HepG2 (cell line): ENCODE data around the gene CNTN5. TPM values are rescaled to one million over a fixed set of nuclear protein-coding genes. Genes with fewer than 3 reads are reported as not detected.
A peak's percentile ranks its signal among the peaks of the same experiment; 100 is the strongest.

Experiments used
- ATAC-seq: fragments of 200-7000 bp; cut with Tn5 transposase; 3 replicates; pipeline ENCODE4 v1.9.1; 2020; ENCODE audit warnings: mild to moderate bottlenecking, moderate library complexity
- BruUV-seq: library from RNA; stranded (reverse); fragments of 400-500 nt; replicated peaks from 2 replicates; lab custom pipeline; 2021; lab: Mats Ljungman, UMichigan
- CTCF ChIA-PET: fragments of 300-600 bp; formaldehyde crosslinking; extraction: SDS; loops from one replicate; lab custom pipeline; 2021; ENCODE audit warnings: low total read pairs, inconsistent platforms, low intra/inter-chr PET ratio; lab: Yijun Ruan, JAX
- POLR2A ChIA-PET: fragments of 350-600 bp; sonication (Branson Sonifier 250); formaldehyde crosslinking; loops from one replicate; lab custom pipeline; 2020; ENCODE audit warnings: antibody characterized with exemption, inconsistent platforms; lab: Yijun Ruan, JAX
- DNase-seq: peaks from one replicate; pipeline ENCODE4 v3.0.0-alpha.2; 2015; ENCODE audit warnings: low spot score
- FAIRE-seq: peaks from 3 replicates; lab custom pipeline; 2011; peaks lifted over from hg19 to GRCh38; lab: Jason Lieb, UNC
- H2AFZ ChIP-seq: one replicate; pipeline ENCODE4 v1.6.1; 2011; ENCODE audit warnings: low read length, inconsistent platforms
- H3K27ac ChIP-seq: fragments of 300-600 bp; 3 replicates; pipeline ENCODE4 v1.8.0; 2011; ENCODE audit warnings: mixed run types, mild to moderate bottlenecking, mixed read lengths, low read length, inconsistent platforms; ENCODE audit not compliant: insufficient read depth; ENCODE audit errors: extremely low read length
- H3K27me3 ChIP-seq, 2 experiments: fragments of 200-600 bp in 1 of 2; 2 replicates in 1 of 2; 3 replicates in 1 of 2; pipeline versions ENCODE4 v1.6.0 to v1.8.0; 2011; ENCODE audit warnings: low read length in 2 of 2, mild to moderate bottlenecking in 2 of 2, moderate library complexity in 2 of 2, inconsistent platforms in 1 of 2; ENCODE audit not compliant: insufficient read depth in 2 of 2, control insufficient read depth in 1 of 2
- H3K36me3 ChIP-seq, 2 experiments: fragments of 200-600 bp in 1 of 2; replicated peaks in 1 of 2; 2 replicates in 1 of 2; 3 replicates in 1 of 2; pipeline versions ENCODE4 v1.5.1 to v1.8.0; 2011; ENCODE audit warnings: low read length in 2 of 2, inconsistent platforms in 1 of 2; ENCODE audit not compliant: insufficient read depth in 2 of 2, control insufficient read depth in 1 of 2
- H3K4me1 ChIP-seq: 2 replicates; pipeline ENCODE4 v1.5.1; 2012; ENCODE audit warnings: low read length, inconsistent platforms; ENCODE audit not compliant: insufficient read depth
- H3K4me2 ChIP-seq: 2 replicates; pipeline ENCODE4 v1.6.0; 2011; ENCODE audit warnings: low read depth, low read length, inconsistent platforms
- H3K4me3 ChIP-seq, 3 experiments: fragments of 200-600 bp in 1 of 3; sonication (generic), shearing (Covaris generic) in 1 of 3; replicated peaks in 1 of 3; 2 replicates each; pipeline ENCODE4 v1.5.1; 2011 to 2016; ENCODE audit warnings: low read length in 3 of 3, inconsistent platforms in 2 of 3, low read depth in 2 of 3, mild to moderate bottlenecking in 2 of 3, control low read depth in 1 of 3, mixed read lengths in 1 of 3; ENCODE audit not compliant: insufficient read depth in 1 of 3
- H3K79me2 ChIP-seq: one replicate; pipeline ENCODE4 v1.6.1; 2011; ENCODE audit warnings: low read length, inconsistent platforms; ENCODE audit not compliant: insufficient read depth
- H3K9ac ChIP-seq: 2 replicates; pipeline ENCODE4 v1.6.0; 2011; ENCODE audit warnings: mild to moderate bottlenecking, low read depth, low read length, inconsistent platforms; ENCODE audit not compliant: insufficient read depth
- H3K9me3 ChIP-seq: 2 replicates; pipeline ENCODE4 v1.5.1; 2012; ENCODE audit warnings: mild to moderate bottlenecking, low read length
- H4K20me1 ChIP-seq: 2 replicates; pipeline ENCODE4 v1.6.0; 2011; ENCODE audit warnings: inconsistent platforms, mild to moderate bottlenecking, low read length, moderate library complexity; ENCODE audit not compliant: insufficient read depth
- CTCF ChIP-seq: sonication (generic); formaldehyde crosslinking; IDR thresholded peaks from 2 replicates; pipeline ENCODE4 v1.5.0; 2020; ENCODE audit warnings: mild to moderate bottlenecking, missing genetic modification reagents, moderate library complexity
- HIVEP1 ChIP-seq: sonication (generic); formaldehyde crosslinking; IDR thresholded peaks from 2 replicates; pipeline ENCODE4 v1.4.0; 2020; ENCODE audit warnings: mild to moderate bottlenecking, missing genetic modification reagents
- KDM4B ChIP-seq: sonication (generic); formaldehyde crosslinking; IDR thresholded peaks from 2 replicates; pipeline ENCODE4 v1.4.0; 2020; ENCODE audit warnings: missing genetic modification reagents
- SETDB1 ChIP-seq: sonication (generic); formaldehyde crosslinking; IDR thresholded peaks from 2 replicates; pipeline ENCODE4 v1.5.1; 2020; ENCODE audit warnings: missing genetic modification reagents, mild to moderate bottlenecking, borderline replicate concordance
- STAG1 ChIP-seq: sonication (generic); formaldehyde crosslinking; IDR thresholded peaks from 2 replicates; pipeline ENCODE4 v1.4.0; 2020; ENCODE audit warnings: missing genetic modification reagents
- TCF7L2 ChIP-seq: IDR thresholded peaks from 2 replicates; pipeline ENCODE4 v1.6.1; 2011; ENCODE audit warnings: mild to moderate bottlenecking, low read depth, low read length, moderate library complexity
- THYN1 ChIP-seq: sonication (generic); formaldehyde crosslinking; IDR thresholded peaks from 2 replicates; pipeline ENCODE4 v1.8.1; 2023; ENCODE audit warnings: low read depth, mild to moderate bottlenecking, moderate library complexity, missing genetic modification reagents, borderline replicate concordance
- ZBTB44 ChIP-seq: sonication (generic); formaldehyde crosslinking; IDR thresholded peaks from 2 replicates; pipeline ENCODE4 v1.4.0; 2020; ENCODE audit warnings: missing genetic modification reagents
- ZNF746 ChIP-seq: sonication (generic); formaldehyde crosslinking; IDR thresholded peaks from 2 replicates; pipeline ENCODE4 v1.8.0; 2022; ENCODE audit warnings: mild to moderate bottlenecking, missing genetic modification reagents
- WGBS: methylation state at CpG from one replicate; pipeline ENCODE4 v1.1.6; 2017; ENCODE audit warnings: low lambda C conversion rate; 5-methylcytosine and 5-hydroxymethylcytosine counted together
- in situ Hi-C: cut with HindIII; loops from 2 replicates; pipeline ENCODE4 v1.10.0; 2017; ENCODE audit warnings: low pct_unique_long_range_greater_than_20kb; ENCODE audit not compliant: extremely low pct_ligation_motif_present
- intact Hi-C: fragments of 100-400 bp; cut with micrococcal nuclease; formaldehyde crosslinking; loops from one replicate; pipeline ENCODE4 v1.10.0; 2022; ENCODE audit not compliant: unreplicated experiment
- polyA plus RNA-seq, 8 experiments: library from polyadenylated mRNA; depleted of rRNA in 3 of 8; stranded (reverse) in 7 of 8; unstranded in 1 of 8; fragments of >200 nt; fragmentation: Illumina TruSeq in 4 of 8; extraction: Trizol in 4 of 8; gene quantifications; 2 replicates each; pipeline versions ENCODE4 v1.2.1 to v1.2.3, GENCODE V29; 2011 to 2016; ENCODE audit warnings: low read depth in 4 of 8, missing spikeins in 1 of 8, mixed read lengths in 1 of 8; ENCODE audit not compliant: insufficient read depth in 1 of 8
- total RNA-seq, 5 experiments: library from RNA; depleted of rRNA; stranded (reverse); fragments of >200 nt; fragmentation: Illumina TruSeq; extraction: Trizol; gene quantifications; 2 replicates each; pipeline ENCODE4 v1.2.3, GENCODE V29; 2016; ENCODE audit warnings: low read depth in 1 of 5

CNTN5 gene
- total and polyA plus RNA-seq, 2 of the 13 experiments (the other 11 are each of a cell fraction or from before 2014, with no cell fraction given): not detected

- in situ Hi-C loops (no loop called here), intact Hi-C loops (no loop called here)
- Histone ChIP-seq H3K36me3 (no peaks in the 10 kb centered on the region), H3K9me3 (no peaks in the 10 kb centered on the region), H3K9ac (no peak overlapping the region), H3K4me2 (peak overlapping the region; percentile 76), H3K27me3 (no peaks in the 10 kb centered on the region), H3K27ac (no peak overlapping the region), H3K4me3 (peak overlapping the region; percentile 41 to 44 (median 44); a peak in 5 of 6 replicates), H4K20me1 (no peaks in the 10 kb centered on the region), H3K4me1 (no peaks in the 10 kb centered on the region), H2AFZ (peak overlapping the region; percentile 93), H3K79me2 (no peaks in the 10 kb centered on the region)
- CTCF ChIA-PET: no interaction called here
- ATAC-seq (peak; percentile 93), FAIRE-seq (no peak), DNase-seq (peak; percentile 3)
- BruUV-seq: no TSS peak
- TF ChIP-seq CTCF (peak; percentile 28; the same call in 1 of the 2 replicates), SETDB1 (CRISPR knock-in tag) (no peak)
- TF ChIP-seq, all 625 proteins: peak for 1
- WGBS: 2% methylated on average over 7 of the region's 8 CpGs
- POLR2A ChIA-PET: no interaction called here
Measured at GRCh38 chr11:99069856-99070444, 49.2 kb downstream of the CNTN5 start.

- H3K4me2 ChIP-seq: no peak overlapping the region
- H3K27ac ChIP-seq: no peak overlapping the region
- H3K4me3 ChIP-seq: no peak overlapping the region
- no peaks in the 10 kb centered on the region for H3K79me2 ChIP-seq
- ChIA-PET POLR2A (no interaction called here), CTCF (no interaction called here)
- TF ChIP-seq THYN1 (CRISPR knock-in tag) (no peak), ZBTB44 (CRISPR knock-in tag) (no peak), ZNF746 (no peak), STAG1 (CRISPR knock-in tag) (no peak), TCF7L2 (no peak), HIVEP1 (CRISPR knock-in tag) (no peak), KDM4B (CRISPR knock-in tag) (no peak)
- H3K9me3 ChIP-seq: no peaks in the 10 kb centered on the region
- H3K36me3 ChIP-seq: no peaks in the 10 kb centered on the region
- H3K9ac ChIP-seq: no peak overlapping the region
- H4K20me1 ChIP-seq: no peaks in the 10 kb centered on the region
- no peaks in the 10 kb centered on the region for H3K27me3 ChIP-seq
- H2AFZ ChIP-seq: no peak overlapping the region
- intact Hi-C loops (no loop called here), in situ Hi-C loops (no loop called here)
- BruUV-seq: no TSS peak
- no peaks in the 10 kb centered on the region for H3K4me1 ChIP-seq
- WGBS: 4% methylated on average over 3 of the region's 3 CpGs
- no peak for DNase-seq
- no peak for ATAC-seq
- no peak for FAIRE-seq
Measured at GRCh38 chr11:99079576-99079975, 58.8 kb downstream of the CNTN5 start.
